ENCODE data around the gene BORCS6. TPM values are rescaled to one million over a fixed set of nuclear protein-coding genes. Genes with fewer than 3 reads are reported as not detected.

The BORCS6 gene
- total and polyA plus RNA-seq, 2 donors (not counting 1 experiment from before 2014, with no cell fraction given) = 9.7 to 20.2 TPM

GRCh38 chr17:8151641-8152111 lies 38.3 kb downstream of the BORCS6 start:
- CTCF ChIA-PET = interaction anchor here (0.6 to 2.5 kb wide), 5 partner anchors 11 to 598 kb away, joined by 4 to 19 read pairs (median 5); partner anchors contain the start of gene ALOXE3
- no peaks in the 10 kb centered on the region for H3K27me3 ChIP-seq (replicated peaks in 1 of 4; ENCODE audit: control extremely low read depth in 1 of 4, control insufficient read depth in 3 of 4, insufficient read depth in 4 of 4, low read length in 3 of 4)
- H3K4me1 Mint-ChIP-seq = peaks cover 42% of the 10 kb centered on the region
- H3K4me3 Mint-ChIP-seq = peak overlapping the region; percentile 94
- peak overlapping the region; percentile 98 for H3K4me2 ChIP-seq (replicated peaks; ENCODE audit: low read depth, low read length, poor library complexity, severe bottlenecking)
- POLR2A ChIA-PET = interaction anchor here (0.5 to 5.6 kb wide), 5 partner anchors 11 to 220 kb away, joined by 3 to 36 read pairs (median 9); partner anchors contain the start of genes CNTROB, CTC1, TRAPPC1 and VAMP2
- peak overlapping the region; percentile 63 to 80 for H3K27ac ChIP-seq (ENCODE audit: low read length in 2 of 2)
- DNase-seq (no peak), ATAC-seq (ENCODE audit: low read depth) (no peak)
- peaks cover 54% of the 10 kb centered on the region for H4K20me1 ChIP-seq (ENCODE audit: control insufficient read depth, insufficient read depth, low read length, poor library complexity, severe bottlenecking)
- H3K4me3 ChIP-seq (ENCODE audit: control extremely low read depth in 1 of 5, extremely low read depth in 1 of 5, insufficient read depth in 1 of 5, low read depth in 2 of 5, low read length in 4 of 5) = peak overlapping the region; percentile 9 to 76 (median 69)
- no peaks in the 10 kb centered on the region for H3K27me3 Mint-ChIP-seq
- 1% methylated on average over 20 of the region's 22 CpGs for WGBS (ENCODE audit: insufficient coverage)
- H3K4me1 ChIP-seq (ENCODE audit: control insufficient read depth in 2 of 2, insufficient read depth in 2 of 2, low read length in 2 of 2) = peaks cover 50 to 64% of the 10 kb centered on the region in 2 donors
- peaks cover 0 to 37% of the 10 kb centered on the region in 2 experiments for H3K36me3 ChIP-seq (replicated peaks in 1 of 2; ENCODE audit: control extremely low read depth in 1 of 2, control insufficient read depth in 1 of 2, extremely low read depth in 1 of 2, insufficient read depth in 2 of 2, low read length in 1 of 2)
- peak overlapping the region; percentile 76 for H3K9ac ChIP-seq (ENCODE audit: low read length)
- TF ChIP-seq CTCF (IDR thresholded peaks at IDR 0.05) (no peak), EZH2 (IDR thresholded peaks at IDR 0.05; ENCODE audit: borderline replicate concordance, insufficient read depth, low read depth, low read length, poor library complexity, severe bottlenecking) (no peak)
- peaks cover 59% of the 10 kb centered on the region for H3K79me2 ChIP-seq (ENCODE audit: control insufficient read depth, insufficient read depth, low read length)
- intact Hi-C loops (cut with micrococcal nuclease) = loop anchor here (1.0 kb wide), 1 partner anchor 12 kb away; no protein-coding TSS in a partner anchor
- no peaks in the 10 kb centered on the region for H3K9me3 Mint-ChIP-seq (ENCODE audit: insufficient read depth)
- H2AFZ ChIP-seq (ENCODE audit: insufficient read depth, low read depth, low read length, poor library complexity, severe bottlenecking) = no peak overlapping the region
- peak overlapping the region; percentile 87 for H3K27ac Mint-ChIP-seq
- peaks cover 0 to 6% (median 0%) of the 10 kb centered on the region in 3 donors for H3K9me3 ChIP-seq (ENCODE audit: control extremely low read depth in 1 of 3, control insufficient read depth in 2 of 3, insufficient read depth in 1 of 3, low read length in 2 of 3)

- Histone ChIP-seq H3K36me3 (replicated peaks in 1 of 2; ENCODE audit: control extremely low read depth in 1 of 2, control insufficient read depth in 1 of 2, extremely low read depth in 1 of 2, insufficient read depth in 2 of 2, low read length in 1 of 2) (peaks cover 0 to 42% of the 10 kb centered on the region in 2 experiments), H4K20me1 (ENCODE audit: control insufficient read depth, insufficient read depth, low read length, poor library complexity, severe bottlenecking) (peaks cover 58% of the 10 kb centered on the region), H3K4me1 (ENCODE audit: control insufficient read depth in 2 of 2, insufficient read depth in 2 of 2, low read length in 2 of 2) (peaks cover 50 to 64% of the 10 kb centered on the region in 2 donors), H3K4me3 (ENCODE audit: control extremely low read depth in 1 of 5, extremely low read depth in 1 of 5, insufficient read depth in 1 of 5, low read depth in 2 of 5, low read length in 4 of 5) (peak overlapping the region; percentile 9 to 76 (median 69)), H3K9me3 (ENCODE audit: control extremely low read depth in 1 of 3, control insufficient read depth in 2 of 3, insufficient read depth in 1 of 3, low read length in 2 of 3) (peaks cover 0 to 6% (median 0%) of the 10 kb centered on the region in 3 donors), H2AFZ (ENCODE audit: insufficient read depth, low read depth, low read length, poor library complexity, severe bottlenecking) (no peak overlapping the region), H3K27ac (ENCODE audit: low read length in 2 of 2) (peak overlapping the region; percentile 63 to 80), H3K27me3 (replicated peaks in 1 of 4; ENCODE audit: control extremely low read depth in 1 of 4, control insufficient read depth in 3 of 4, insufficient read depth in 4 of 4, low read length in 3 of 4) (no peaks in the 10 kb centered on the region), H3K4me2 (replicated peaks; ENCODE audit: low read depth, low read length, poor library complexity, severe bottlenecking) (peak overlapping the region; percentile 98), H3K79me2 (ENCODE audit: control insufficient read depth, insufficient read depth, low read length) (peaks cover 63% of the 10 kb centered on the region), H3K9ac (ENCODE audit: low read length) (peak overlapping the region; percentile 76)
- peaks cover 42% of the 10 kb centered on the region for H3K4me1 Mint-ChIP-seq
- POLR2A ChIA-PET = interaction anchor here (0.8 to 5.6 kb wide), 5 partner anchors 11 to 144 kb away, joined by 3 to 36 read pairs (median 9); partner anchors contain the start of genes CTC1, SLC25A35 and VAMP2
- intact Hi-C loops (cut with micrococcal nuclease) = loop anchor here (1.0 kb wide), 1 partner anchor 12 kb away; no protein-coding TSS in a partner anchor
- H3K9me3 Mint-ChIP-seq (ENCODE audit: insufficient read depth) = no peaks in the 10 kb centered on the region
- peak overlapping the region; percentile 94 for H3K4me3 Mint-ChIP-seq
- H3K27ac Mint-ChIP-seq = peak overlapping the region; percentile 87
- TF ChIP-seq CTCF (IDR thresholded peaks at IDR 0.05) (no peak), EZH2 (IDR thresholded peaks at IDR 0.05; ENCODE audit: borderline replicate concordance, insufficient read depth, low read depth, low read length, poor library complexity, severe bottlenecking) (no peak)
- no peaks in the 10 kb centered on the region for H3K27me3 Mint-ChIP-seq
- DNase-seq = peak; percentile 95
- CTCF ChIA-PET = interaction anchor here (0.6 to 2.5 kb wide), 7 partner anchors 11 to 597 kb away, joined by 3 to 19 read pairs (median 5); partner anchors contain the start of gene ALOXE3
- ATAC-seq (ENCODE audit: low read depth) = peak; percentile 60
- 0% methylated on average over 38 of the region's 38 CpGs for WGBS (ENCODE audit: insufficient coverage)
Observed at GRCh38 chr17:8151120-8151640, 38.8 kb downstream of the BORCS6 start.
